Fibroblast of pulmonary artery (primary cell): ENCODE results near the gene HOXB4.

ENCODE experiments used
- DNase-seq: peaks from one replicate; pipeline ENCODE4 v3.0.0-alpha.2; 2010; ENCODE audit warnings: low read depth
- H3K4me3 ChIP-seq: replicated peaks from 2 replicates; pipeline ENCODE4 v1.5.1; 2011; ENCODE audit warnings: low read depth, mild to moderate bottlenecking, control low read depth, low read length, moderate library complexity
- TF ChIP-seq, protein P1 (sequence below): IDR thresholded peaks from 2 replicates; pipeline ENCODE4 v1.5.1; 2011; ENCODE audit warnings: mild to moderate bottlenecking, control low read depth, low read length, inconsistent platforms; ENCODE audit errors: missing control alignments

The HOXB4 gene

GRCh38 chr17:48598736-48599135 lies 20.6 kb upstream of the HOXB4 start:
- TF ChIP-seq, protein P1, sequence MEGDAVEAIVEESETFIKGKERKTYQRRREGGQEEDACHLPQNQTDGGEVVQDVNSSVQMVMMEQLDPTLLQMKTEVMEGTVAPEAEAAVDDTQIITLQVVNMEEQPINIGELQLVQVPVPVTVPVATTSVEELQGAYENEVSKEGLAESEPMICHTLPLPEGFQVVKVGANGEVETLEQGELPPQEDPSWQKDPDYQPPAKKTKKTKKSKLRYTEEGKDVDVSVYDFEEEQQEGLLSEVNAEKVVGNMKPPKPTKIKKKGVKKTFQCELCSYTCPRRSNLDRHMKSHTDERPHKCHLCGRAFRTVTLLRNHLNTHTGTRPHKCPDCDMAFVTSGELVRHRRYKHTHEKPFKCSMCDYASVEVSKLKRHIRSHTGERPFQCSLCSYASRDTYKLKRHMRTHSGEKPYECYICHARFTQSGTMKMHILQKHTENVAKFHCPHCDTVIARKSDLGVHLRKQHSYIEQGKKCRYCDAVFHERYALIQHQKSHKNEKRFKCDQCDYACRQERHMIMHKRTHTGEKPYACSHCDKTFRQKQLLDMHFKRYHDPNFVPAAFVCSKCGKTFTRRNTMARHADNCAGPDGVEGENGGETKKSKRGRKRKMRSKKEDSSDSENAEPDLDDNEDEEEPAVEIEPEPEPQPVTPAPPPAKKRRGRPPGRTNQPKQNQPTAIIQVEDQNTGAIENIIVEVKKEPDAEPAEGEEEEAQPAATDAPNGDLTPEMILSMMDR: no peak
- no peak for DNase-seq
- no peak overlapping the region for H3K4me3 ChIP-seq

GRCh38 chr17:48597778-48598631 lies 19.9 kb upstream of the HOXB4 start:
- H3K4me3 ChIP-seq: peak overlapping the region; percentile 41

GRCh38 chr17:48597528-48597777 lies 19.3 kb upstream of the HOXB4 start:
- peak overlapping the region; percentile 41 for H3K4me3 ChIP-seq
- TF ChIP-seq, protein P1: no peak
- DNase-seq: no peak

More at GRCh38 chr17:48597778-48598631, 19.9 kb upstream of the HOXB4 start:
- TF ChIP-seq, protein P1: no peak
- DNase-seq: no peak

DNA sequence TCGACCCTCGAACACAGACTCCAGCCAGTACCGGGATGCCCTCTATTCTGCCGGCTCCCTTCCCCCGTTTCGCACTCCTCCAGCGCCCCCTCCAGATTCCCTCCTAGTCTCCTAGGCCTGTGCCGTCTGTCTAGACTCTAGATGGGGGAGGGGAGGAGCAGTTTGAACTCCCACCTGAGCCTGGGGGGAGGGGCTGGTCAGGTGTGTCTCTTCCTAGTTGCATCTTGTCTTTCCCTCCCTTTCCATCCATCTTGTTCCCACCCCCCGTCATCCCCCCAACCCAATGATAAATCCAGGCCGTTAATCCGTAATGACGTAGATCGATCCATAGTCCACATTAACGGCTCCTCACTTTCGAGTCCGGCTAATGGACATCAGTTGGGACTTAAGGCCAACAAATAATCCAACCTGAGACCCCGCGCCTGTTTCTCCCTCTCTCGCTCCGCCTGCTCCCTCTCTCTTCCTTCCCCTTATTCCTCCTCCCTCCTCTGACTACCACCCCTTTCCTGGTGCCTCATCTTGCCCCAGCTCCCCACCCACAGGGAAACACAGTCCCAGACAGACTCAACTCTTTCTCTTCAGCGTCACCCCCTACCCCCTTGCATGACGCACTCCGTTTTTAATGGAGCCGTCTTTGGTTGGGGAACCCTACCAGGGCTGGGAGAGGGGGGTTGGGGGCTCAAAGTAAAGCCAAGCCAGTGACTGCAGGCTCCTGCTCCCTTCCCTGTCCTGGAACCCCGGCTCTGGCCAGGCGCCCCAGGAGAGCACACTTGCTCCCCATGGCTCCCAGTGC lies 18.8 kb upstream of the HOXB4 start:
- TF ChIP-seq, protein P1: no peak
- DNase-seq: no peak
- H3K4me3 ChIP-seq: peak overlapping the region; percentile 41

DNA sequence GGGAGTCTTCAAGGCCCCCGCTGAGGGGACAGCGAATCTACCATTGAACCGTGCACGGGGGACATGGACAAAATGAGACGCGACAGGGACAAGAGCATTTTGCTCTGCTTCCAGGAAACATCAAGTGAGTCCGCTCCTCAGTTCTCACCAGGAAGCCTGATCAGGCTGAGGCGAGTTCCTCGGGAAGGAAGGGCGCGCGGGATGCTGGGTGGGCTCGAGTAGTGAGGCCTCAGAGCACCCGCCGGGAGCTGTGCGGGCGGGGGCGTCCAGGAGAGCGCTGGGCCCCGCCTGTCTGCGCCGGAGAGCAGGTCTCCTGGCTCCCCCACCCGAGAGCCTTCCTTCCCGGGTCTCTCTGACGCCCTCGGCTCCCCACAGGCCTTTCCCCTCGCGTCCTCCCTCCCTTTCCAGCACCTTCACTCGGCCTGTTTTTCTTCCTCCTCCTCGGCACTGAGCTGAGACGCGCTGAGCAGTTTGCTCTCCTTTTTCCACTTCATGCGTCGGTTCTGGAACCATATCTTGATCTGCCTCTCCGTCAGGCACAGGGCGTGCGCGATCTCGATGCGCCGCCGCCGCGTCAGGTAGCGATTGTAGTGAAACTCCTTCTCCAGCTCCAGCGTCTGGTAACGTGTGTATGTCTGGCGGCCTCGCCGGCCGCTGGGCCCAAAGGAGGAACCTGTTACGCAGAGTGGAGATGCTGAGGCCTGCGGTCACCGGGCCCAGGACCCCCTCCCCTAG lies 18.0 kb upstream of the HOXB4 start:
- H3K4me3 ChIP-seq: no peak overlapping the region
- no peak for DNase-seq

DNA sequence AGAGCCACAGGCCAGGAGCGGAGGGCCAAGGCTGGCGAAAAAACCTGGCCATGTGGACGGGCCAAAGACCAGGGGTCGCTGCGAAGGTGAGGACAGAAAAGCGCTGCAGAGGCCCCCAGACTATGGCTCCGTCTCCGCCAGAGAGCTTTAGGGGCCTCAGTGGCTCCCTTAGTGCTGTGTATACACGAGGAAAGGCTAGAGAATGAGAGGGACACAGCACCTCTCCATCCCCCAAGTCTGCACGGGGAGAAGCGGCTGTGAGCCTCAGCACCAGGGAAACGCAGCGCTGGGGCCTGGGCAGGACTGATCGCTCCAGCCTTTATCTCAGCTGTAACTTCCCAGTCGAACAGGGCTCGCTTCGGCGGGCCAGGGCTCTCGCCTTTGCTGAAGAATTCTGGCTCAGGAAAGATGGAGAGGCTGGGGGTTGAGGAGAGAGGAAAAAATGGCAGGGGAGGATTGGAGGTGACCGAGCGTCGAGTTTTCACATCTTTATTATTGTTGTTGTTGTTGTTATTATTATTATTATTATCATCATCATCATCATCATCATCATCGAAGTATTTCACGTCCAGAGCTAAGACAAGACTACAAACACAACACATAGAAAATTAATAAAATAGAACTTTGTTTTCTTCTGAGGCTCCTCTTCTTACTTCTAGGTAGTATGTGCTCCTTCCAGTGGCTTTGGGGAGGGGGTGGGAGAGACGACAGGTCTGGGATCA lies 17.3 kb upstream of the HOXB4 start:
- H3K4me3 ChIP-seq: no peak overlapping the region
- DNase-seq: no peak
- TF ChIP-seq, protein P1: no peak

More for the DNA sequence above, 18.0 kb upstream of the HOXB4 start:
- TF ChIP-seq, protein P1: no peak
